ENCODE results near the gene JADE2.

Gene JADE2

DNA sequence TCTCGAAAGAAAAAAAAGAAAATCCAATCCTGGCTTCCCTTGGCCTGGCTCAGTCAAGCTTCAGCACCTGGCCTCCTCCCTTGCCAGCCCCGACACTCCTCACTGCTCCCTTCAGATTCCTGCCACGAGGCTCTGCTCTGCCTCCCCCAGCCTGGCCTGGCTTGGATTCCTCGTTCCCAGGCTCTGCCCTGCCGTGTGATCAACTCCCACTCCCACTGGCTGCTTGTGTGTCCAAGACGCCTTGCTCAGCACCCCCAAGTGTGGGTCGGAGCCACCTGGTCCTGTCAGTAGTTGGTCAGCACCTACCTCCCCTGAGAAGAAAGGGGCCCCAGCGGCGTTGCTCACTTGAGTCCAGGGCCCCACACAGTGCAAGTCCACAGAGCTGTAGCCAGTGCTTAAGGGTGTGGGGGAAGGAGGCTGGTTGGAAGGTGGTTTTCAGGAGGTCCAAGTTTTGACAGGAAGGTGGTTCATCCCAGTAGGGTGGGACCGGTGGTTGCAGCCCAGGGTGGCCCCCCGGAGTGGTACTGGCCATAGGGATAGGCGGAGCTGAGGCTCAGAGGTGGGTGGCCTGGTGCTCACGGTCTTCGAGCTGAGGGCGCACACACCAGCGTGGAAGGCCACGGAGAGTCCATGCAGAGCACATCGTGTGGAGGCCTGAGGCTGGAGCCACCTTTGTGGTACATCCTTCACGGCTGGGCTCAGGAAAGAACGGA, 46.4 kb downstream of the JADE2 start:
- Histone ChIP-seq H3K9me3 (ENCODE audit: control insufficient read depth, insufficient read depth, low read depth, low read length) (no peaks in the 10 kb centered on the region), H3K36me3 (ENCODE audit: control insufficient read depth in 2 of 2, insufficient read depth in 1 of 2, low read length in 2 of 2) (peaks cover 3 to 12% of the 10 kb centered on the region in 2 experiments; a peak in 2 of 3 replicates), H3K27ac (ENCODE audit: extremely low read depth, low read depth, low read length) (no peak overlapping the region), H3K4me3 (ENCODE audit: low read depth, low read length) (no peak overlapping the region), H3K4me1 (ENCODE audit: control insufficient read depth, insufficient read depth, low read length) (no peaks in the 10 kb centered on the region)
- ChIA-PET POLR2A (no interaction called here), CTCF (interaction anchor here (1.0 kb wide), 1 partner anchor 10 kb away, joined by 3 read pairs; no protein-coding TSS in a partner anchor)
- TF ChIP-seq, protein P1, sequence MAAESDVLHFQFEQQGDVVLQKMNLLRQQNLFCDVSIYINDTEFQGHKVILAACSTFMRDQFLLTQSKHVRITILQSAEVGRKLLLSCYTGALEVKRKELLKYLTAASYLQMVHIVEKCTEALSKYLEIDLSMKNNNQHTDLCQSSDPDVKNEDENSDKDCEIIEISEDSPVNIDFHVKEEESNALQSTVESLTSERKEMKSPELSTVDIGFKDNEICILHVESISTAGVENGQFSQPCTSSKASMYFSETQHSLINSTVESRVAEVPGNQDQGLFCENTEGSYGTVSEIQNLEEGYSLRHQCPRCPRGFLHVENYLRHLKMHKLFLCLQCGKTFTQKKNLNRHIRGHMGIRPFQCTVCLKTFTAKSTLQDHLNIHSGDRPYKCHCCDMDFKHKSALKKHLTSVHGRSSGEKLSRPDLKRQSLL (tag by site-specific recombination; IDR thresholded peaks at IDR 0.05), result no peak
- TF ChIP-seq ZNF324 (tag by site-specific recombination; IDR thresholded peaks at IDR 0.05) (no peak), GLIS2 (tag by site-specific recombination; IDR thresholded peaks at IDR 0.05) (0 out of 2 replicates have a peak, but pooled peaks have one; percentile 17)
- TF ChIP-seq, protein P2, sequence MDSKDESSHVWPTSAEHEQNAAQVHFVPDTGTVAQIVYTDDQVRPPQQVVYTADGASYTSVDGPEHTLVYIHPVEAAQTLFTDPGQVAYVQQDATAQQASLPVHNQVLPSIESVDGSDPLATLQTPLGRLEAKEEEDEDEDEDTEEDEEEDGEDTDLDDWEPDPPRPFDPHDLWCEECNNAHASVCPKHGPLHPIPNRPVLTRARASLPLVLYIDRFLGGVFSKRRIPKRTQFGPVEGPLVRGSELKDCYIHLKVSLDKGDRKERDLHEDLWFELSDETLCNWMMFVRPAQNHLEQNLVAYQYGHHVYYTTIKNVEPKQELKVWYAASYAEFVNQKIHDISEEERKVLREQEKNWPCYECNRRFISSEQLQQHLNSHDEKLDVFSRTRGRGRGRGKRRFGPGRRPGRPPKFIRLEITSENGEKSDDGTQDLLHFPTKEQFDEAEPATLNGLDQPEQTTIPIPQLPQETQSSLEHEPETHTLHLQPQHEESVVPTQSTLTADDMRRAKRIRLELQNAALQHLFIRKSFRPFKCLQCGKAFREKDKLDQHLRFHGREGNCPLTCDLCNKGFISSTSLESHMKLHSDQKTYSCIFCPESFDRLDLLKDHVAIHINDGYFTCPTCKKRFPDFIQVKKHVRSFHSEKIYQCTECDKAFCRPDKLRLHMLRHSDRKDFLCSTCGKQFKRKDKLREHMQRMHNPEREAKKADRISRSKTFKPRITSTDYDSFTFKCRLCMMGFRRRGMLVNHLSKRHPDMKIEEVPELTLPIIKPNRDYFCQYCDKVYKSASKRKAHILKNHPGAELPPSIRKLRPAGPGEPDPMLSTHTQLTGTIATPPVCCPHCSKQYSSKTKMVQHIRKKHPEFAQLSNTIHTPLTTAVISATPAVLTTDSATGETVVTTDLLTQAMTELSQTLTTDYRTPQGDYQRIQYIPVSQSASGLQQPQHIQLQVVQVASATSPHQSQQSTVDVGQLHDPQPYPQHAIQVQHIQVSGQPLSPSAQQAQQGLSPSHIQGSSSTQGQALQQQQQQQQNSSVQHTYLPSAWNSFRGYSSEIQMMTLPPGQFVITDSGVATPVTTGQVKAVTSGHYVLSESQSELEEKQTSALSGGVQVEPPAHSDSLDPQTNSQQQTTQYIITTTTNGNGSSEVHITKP (tag by site-specific recombination; IDR thresholded peaks at IDR 0.05), result 0 out of 2 replicates have a peak, but pooled peaks have one; percentile 18

DNA sequence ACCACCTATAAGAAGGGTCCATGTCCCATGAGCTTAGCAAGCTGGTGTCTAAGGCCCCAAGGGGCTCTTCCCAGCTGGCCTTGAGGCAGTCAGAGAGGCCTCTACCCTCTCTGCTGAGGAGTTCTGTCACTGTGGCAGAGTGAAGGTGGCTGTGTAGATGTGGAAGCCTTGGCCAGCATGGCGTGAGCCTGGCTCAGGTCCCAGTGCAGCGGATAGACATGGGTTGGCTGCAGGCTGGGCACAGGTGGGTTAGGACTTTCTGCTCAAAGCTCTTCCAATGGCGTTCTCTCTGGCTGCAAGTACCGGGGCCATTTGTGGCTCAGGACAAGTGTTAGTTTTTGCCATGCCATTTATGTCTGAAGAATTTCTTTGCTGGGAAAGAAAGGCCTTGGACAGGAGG, 47.3 kb downstream of the JADE2 start:
- Histone ChIP-seq H3K9me3 (ENCODE audit: control insufficient read depth, insufficient read depth, low read depth, low read length) (no peaks in the 10 kb centered on the region), H3K4me3 (ENCODE audit: low read depth, low read length) (no peak overlapping the region), H3K27ac (ENCODE audit: extremely low read depth, low read depth, low read length) (no peak overlapping the region), H3K36me3 (ENCODE audit: control insufficient read depth in 2 of 2, insufficient read depth in 1 of 2, low read length in 2 of 2) (peaks cover 3 to 11% of the 10 kb centered on the region in 2 experiments; a peak in 2 of 3 replicates), H3K4me1 (ENCODE audit: control insufficient read depth, insufficient read depth, low read length) (no peaks in the 10 kb centered on the region)
- no peak for TF ChIP-seq ZNF837 (tag by site-specific recombination; IDR thresholded peaks at IDR 0.05)
- TF ChIP-seq ZNF776 (tag by site-specific recombination; IDR thresholded peaks at IDR 0.05; ENCODE audit: borderline replicate concordance), result no peak
- TF ChIP-seq ZNF211 (tag by site-specific recombination; IDR thresholded peaks at IDR 0.05; ENCODE audit: low read depth), result no peak
- no peak for TF ChIP-seq ZNF146 (tag by site-specific recombination; IDR thresholded peaks at IDR 0.05)
- TF ChIP-seq, protein P3, sequence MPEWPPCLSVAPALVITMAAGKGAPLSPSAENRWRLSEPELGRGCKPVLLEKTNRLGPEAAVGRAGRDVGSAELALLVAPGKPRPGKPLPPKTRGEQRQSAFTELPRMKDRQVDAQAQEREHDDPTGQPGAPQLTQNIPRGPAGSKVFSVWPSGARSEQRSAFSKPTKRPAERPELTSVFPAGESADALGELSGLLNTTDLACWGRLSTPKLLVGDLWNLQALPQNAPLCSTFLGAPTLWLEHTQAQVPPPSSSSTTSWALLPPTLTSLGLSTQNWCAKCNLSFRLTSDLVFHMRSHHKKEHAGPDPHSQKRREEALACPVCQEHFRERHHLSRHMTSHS (tag by site-specific recombination; IDR thresholded peaks at IDR 0.05), result no peak
- no peak for TF ChIP-seq HOXC10 (CRISPR knock-in tag; IDR thresholded peaks at IDR 0.05)
- no peak for TF ChIP-seq ZNF530 (tag by site-specific recombination; IDR thresholded peaks at IDR 0.05; ENCODE audit: low read depth)
- TF ChIP-seq ZNF324 (tag by site-specific recombination; IDR thresholded peaks at IDR 0.05), result no peak
- TF ChIP-seq, protein P4, sequence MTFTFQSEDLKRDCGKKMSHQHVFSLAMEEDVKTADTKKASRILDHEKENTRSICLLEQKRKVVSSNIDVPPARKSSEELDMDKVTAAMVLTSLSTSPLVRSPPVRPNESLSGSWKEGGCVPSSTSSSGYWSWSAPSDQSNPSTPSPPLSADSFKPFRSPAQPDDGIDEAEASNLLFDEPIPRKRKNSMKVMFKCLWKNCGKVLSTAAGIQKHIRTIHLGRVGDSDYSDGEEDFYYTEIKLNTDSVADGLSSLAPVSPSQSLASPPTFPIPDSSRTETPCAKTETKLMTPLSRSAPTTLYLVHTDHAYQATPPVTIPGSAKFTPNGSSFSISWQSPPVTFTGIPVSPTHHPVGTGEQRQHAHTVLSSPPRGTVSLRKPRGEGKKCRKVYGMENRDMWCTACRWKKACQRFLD (tag by site-specific recombination; IDR thresholded peaks at IDR 0.05), result no peak
- no peak for TF ChIP-seq ZNF626 (tag by site-specific recombination; IDR thresholded peaks at IDR 0.05)
- ChIA-PET POLR2A (no interaction called here), CTCF (interaction anchor here (1.0 kb wide), 1 partner anchor 11 kb away, joined by 3 read pairs; no protein-coding TSS in a partner anchor)

DNA sequence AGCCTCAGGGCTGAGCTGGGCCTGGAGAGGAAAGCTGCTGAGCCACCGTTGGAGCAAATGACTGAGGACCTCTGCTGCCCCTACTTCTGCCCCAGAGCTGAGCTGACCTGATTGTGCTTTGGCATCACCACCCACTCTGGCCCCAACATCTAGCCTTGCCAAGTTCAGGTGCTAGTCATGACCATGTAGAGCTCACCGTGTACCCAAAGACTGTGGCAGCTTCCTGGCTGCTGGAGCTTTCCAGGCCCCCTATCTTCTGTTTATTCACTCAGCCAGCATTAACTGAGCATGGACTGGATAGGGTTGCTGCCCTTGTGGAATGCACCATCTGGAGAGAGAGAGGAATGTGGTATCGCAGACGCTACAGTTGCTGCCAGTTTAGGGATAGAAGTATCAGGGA, 49.1 kb downstream of the JADE2 start:
- Histone ChIP-seq H3K9me3 (ENCODE audit: control insufficient read depth, insufficient read depth, low read depth, low read length) (no peaks in the 10 kb centered on the region), H3K4me1 (ENCODE audit: control insufficient read depth, insufficient read depth, low read length) (no peaks in the 10 kb centered on the region), H3K36me3 (ENCODE audit: control insufficient read depth in 2 of 2, insufficient read depth in 1 of 2, low read length in 2 of 2) (peaks cover 3 to 17% of the 10 kb centered on the region in 2 experiments; a peak in 2 of 3 replicates), H3K4me3 (ENCODE audit: low read depth, low read length) (no peak overlapping the region), H3K27ac (ENCODE audit: extremely low read depth, low read depth, low read length) (no peak overlapping the region)
- POLR2A ChIA-PET, result no interaction called here
- CTCF ChIA-PET, result interaction anchor here (0.6 to 2.9 kb wide), 4 partner anchors 13 to 419 kb away, joined by 3 to 10 read pairs (median 4); no protein-coding TSS in a partner anchor
- TF ChIP-seq, protein P5, sequence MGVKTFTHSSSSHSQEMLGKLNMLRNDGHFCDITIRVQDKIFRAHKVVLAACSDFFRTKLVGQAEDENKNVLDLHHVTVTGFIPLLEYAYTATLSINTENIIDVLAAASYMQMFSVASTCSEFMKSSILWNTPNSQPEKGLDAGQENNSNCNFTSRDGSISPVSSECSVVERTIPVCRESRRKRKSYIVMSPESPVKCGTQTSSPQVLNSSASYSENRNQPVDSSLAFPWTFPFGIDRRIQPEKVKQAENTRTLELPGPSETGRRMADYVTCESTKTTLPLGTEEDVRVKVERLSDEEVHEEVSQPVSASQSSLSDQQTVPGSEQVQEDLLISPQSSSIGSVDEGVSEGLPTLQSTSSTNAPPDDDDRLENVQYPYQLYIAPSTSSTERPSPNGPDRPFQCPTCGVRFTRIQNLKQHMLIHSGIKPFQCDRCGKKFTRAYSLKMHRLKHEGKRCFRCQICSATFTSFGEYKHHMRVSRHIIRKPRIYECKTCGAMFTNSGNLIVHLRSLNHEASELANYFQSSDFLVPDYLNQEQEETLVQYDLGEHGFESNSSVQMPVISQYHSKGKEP (tag by site-specific recombination; IDR thresholded peaks at IDR 0.05), result no peak
- no peak for TF ChIP-seq ZNF10 (tag by site-specific recombination; IDR thresholded peaks at IDR 0.05)
- TF ChIP-seq, protein P2 (tag by site-specific recombination; IDR thresholded peaks at IDR 0.05), result 0 out of 2 replicates have a peak, but pooled peaks have one; percentile 19
